IMR-90 (cell line): ENCODE measurements around the gene ARHGEF2.

Source experiments
- BHLHE40 ChIP-seq: fragments of 150-350 bp; IDR thresholded peaks from 2 replicates; pipeline ENCODE4 v1.6.1; 2016; ENCODE audit warnings: mild to moderate bottlenecking, low read depth, low read length
- CHD1 ChIP-seq: IDR thresholded peaks from 2 replicates; pipeline ENCODE4 v1.6.1; 2012; ENCODE audit warnings: low read depth, low read length, improper control_type of control experiment
- CTCF ChIP-seq: conservative IDR thresholded peaks from 2 replicates; pipeline ENCODE4 v1.5.1; 2012; ENCODE audit warnings: mild to moderate bottlenecking, low read depth, low read length, improper control_type of control experiment
- POLR2A ChIP-seq: IDR thresholded peaks from 2 replicates; pipeline ENCODE4 v1.6.1; 2012; ENCODE audit warnings: mild to moderate bottlenecking, low read depth, low read length
- RFX5 ChIP-seq: IDR thresholded peaks from 2 replicates; pipeline ENCODE4 v1.8.0; 2012; ENCODE audit warnings: low read depth, mild to moderate bottlenecking, low read length, moderate library complexity

- TF ChIP-seq RFX5 (no peak), CTCF (no peak), CHD1 (no peak), BHLHE40 (no peak), POLR2A (no peak)
Measured at GRCh38 chr1:155898888-155899287, 79.5 kb downstream of the ARHGEF2 start.
